Suprapubic skin (tissue), 4 donors: ENCODE results near the gene NUDT4. TPM values are rescaled to one million over a fixed set of nuclear protein-coding genes. Genes with fewer than 3 reads are reported as not detected.
"Not testable (repeated sequence)": the region's sequence is repeated elsewhere in the genome, so short reads cannot be mapped to it uniquely, and the experiment has no call there.

Experiments
- DNase-seq, 2 donors: peaks; one replicate each; pipeline ENCODE4 v3.0.0-alpha.2; 2019; ENCODE audit warnings: low spot score in 2 of 2
- H3K27ac ChIP-seq: fragments of 200-600 bp; sonication (generic); one replicate; pipeline ENCODE4 v1.5.1; 2019
- H3K27me3 ChIP-seq: fragments of 200-600 bp; sonication (generic); one replicate; pipeline ENCODE4 v1.5.1; 2019
- H3K36me3 ChIP-seq: fragments of 200-600 bp; sonication (generic); one replicate; pipeline ENCODE4 v1.5.1; 2019
- H3K4me1 ChIP-seq: fragments of 200-600 bp; sonication (generic); one replicate; pipeline ENCODE4 v1.5.1; 2019
- H3K4me3 ChIP-seq: fragments of 200-600 bp; sonication (generic); one replicate; pipeline ENCODE4 v1.5.1; 2019; ENCODE audit warnings: mild to moderate bottlenecking
- H3K9me3 ChIP-seq: fragments of 200-600 bp; sonication (generic); one replicate; pipeline ENCODE4 v1.5.1; 2019
- EP300 ChIP-seq: sonication (generic); formaldehyde crosslinking; IDR thresholded peaks from one replicate; pipeline ENCODE4 v1.6.1; 2017; ENCODE audit warnings: antibody characterized with exemption
- POLR2A ChIP-seq, 2 donors: fragments of 450-650 bp; IDR thresholded peaks; one replicate each; pipeline ENCODE4 v1.6.1; 2017; ENCODE audit warnings: antibody characterized with exemption in 2 of 2, mild to moderate bottlenecking in 2 of 2, moderate library complexity in 2 of 2
- POLR2AphosphoS5 ChIP-seq, 3 donors: sonication (generic); formaldehyde crosslinking; IDR thresholded peaks; one replicate each; pipeline ENCODE4 v1.6.1; 2017; ENCODE audit warnings: antibody characterized with exemption in 3 of 3
- WGBS: methylation state at CpG from one replicate; pipeline ENCODE4 v1.1.5; 2018; 5-methylcytosine and 5-hydroxymethylcytosine counted together
- total RNA-seq, 4 donors: library from RNA; depleted of rRNA; stranded (reverse); fragments of >200 nt; gene quantifications; one replicate each; pipeline ENCODE4 v1.1.0, GENCODE V29; 2016
- TF ChIP-seq, protein P1 (sequence below), 2 donors: fragments of 200-600 bp in 1 of 2; fragments of 450-650 bp in 1 of 2; sonication (generic) in 1 of 2; IDR thresholded peaks; one replicate each; pipeline ENCODE4 v1.5.1; 2016 to 2019; ENCODE audit warnings: antibody characterized with exemption in 2 of 2, mild to moderate bottlenecking in 1 of 2, moderate library complexity in 1 of 2

NUDT4 gene
- total RNA-seq, 4 donors from 2014 or later: 27.1 to 46.7 (median 34.5) TPM

DNA sequence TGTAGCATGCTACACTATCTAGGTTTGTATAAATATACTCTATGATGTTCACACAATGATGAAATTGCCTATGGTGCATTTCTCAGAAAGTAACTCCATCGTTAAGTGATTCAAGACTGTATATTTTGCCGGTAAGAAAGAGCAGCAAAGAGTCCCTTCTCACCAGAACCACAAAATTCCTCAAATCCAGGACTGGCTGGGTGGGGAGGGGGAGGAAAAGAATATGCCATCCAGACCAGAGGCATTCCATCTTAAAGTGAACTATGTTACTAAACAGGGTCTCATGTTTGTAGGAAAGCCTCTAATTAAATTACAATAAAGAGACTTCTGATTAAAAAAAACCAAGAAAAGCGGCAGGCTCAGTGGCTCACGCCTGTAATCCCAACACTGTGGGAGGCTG is 52.6 kb downstream of the NUDT4 start:
- Histone ChIP-seq H3K36me3 (no peaks in the 10 kb centered on the region), H3K4me1 (peaks cover 61% of the 10 kb centered on the region), H3K27ac (no peak overlapping the region), H3K9me3 (no peaks in the 10 kb centered on the region), H3K27me3 (no peaks in the 10 kb centered on the region), H3K4me3 (no peak overlapping the region)
- whole genome bisulfite sequencing: 77% methylated on average over 4 of the region's 4 CpGs
- no peak for DNase-seq
- TF ChIP-seq, protein P1, sequence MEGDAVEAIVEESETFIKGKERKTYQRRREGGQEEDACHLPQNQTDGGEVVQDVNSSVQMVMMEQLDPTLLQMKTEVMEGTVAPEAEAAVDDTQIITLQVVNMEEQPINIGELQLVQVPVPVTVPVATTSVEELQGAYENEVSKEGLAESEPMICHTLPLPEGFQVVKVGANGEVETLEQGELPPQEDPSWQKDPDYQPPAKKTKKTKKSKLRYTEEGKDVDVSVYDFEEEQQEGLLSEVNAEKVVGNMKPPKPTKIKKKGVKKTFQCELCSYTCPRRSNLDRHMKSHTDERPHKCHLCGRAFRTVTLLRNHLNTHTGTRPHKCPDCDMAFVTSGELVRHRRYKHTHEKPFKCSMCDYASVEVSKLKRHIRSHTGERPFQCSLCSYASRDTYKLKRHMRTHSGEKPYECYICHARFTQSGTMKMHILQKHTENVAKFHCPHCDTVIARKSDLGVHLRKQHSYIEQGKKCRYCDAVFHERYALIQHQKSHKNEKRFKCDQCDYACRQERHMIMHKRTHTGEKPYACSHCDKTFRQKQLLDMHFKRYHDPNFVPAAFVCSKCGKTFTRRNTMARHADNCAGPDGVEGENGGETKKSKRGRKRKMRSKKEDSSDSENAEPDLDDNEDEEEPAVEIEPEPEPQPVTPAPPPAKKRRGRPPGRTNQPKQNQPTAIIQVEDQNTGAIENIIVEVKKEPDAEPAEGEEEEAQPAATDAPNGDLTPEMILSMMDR (IDR thresholded peaks at IDR 0.05): no peak
- TF ChIP-seq POLR2AphosphoS5 (IDR thresholded peaks at IDR 0.05) (no peak), EP300 (no peak), POLR2A (IDR thresholded peaks at IDR 0.05) (no peak)

DNA sequence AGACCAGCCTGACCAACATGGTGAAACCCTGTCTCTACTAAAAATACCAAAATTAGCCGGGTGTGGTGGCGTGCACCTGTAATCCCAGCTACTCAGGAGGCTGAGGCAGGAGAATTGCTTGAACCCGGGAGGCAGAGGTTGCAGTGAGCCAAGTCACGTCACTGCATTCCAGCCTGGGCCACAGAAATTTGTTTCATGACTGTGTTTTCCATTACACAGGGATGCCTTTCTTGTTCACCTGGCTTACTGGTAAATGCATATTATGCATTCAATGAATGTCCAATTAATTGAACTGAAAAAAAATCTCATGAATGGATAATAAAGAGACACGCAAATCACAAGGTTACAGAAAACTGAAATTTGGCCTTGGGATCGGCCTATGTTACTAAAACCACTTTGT is 54.3 kb downstream of the NUDT4 start:
- WGBS: 72% methylated on average over 4 of the region's 6 CpGs
- H3K4me1 ChIP-seq: peaks cover 45% of the 10 kb centered on the region
- not testable (repeated sequence) for H3K27me3 ChIP-seq, H3K9me3 ChIP-seq, DNase-seq, H3K27ac ChIP-seq, H3K4me3 ChIP-seq, H3K36me3 ChIP-seq

DNA sequence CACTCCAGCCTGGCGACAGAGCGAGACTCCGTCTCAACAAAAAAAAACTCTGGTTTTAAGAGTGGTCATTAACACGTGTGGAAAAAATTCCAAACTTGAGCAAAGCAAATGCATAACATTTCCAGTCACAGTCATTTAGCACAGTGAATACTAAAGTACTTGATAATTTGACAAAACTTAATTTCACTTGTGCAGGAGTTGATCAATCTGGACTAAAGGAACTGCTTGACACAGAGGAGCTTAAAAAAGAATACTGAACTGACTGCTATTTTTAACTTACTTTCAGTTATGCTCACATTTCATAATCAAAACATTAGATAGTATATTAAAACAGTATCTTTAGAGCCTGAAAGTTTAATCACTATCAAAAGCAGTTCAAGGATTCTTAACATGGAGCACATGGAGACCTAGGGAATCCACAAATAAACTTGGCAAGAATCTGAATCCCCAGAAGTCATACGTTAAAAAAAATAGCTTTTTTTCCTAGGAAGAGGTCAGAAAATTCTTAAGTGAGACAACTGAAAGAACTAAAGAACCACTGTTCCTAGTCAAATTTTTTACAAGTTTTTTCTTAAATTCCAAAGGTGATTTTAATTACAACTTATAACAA is 56.6 kb downstream of the NUDT4 start:
- WGBS: 54% methylated on average over 5 of the region's 5 CpGs
- H3K4me3 ChIP-seq: no peak overlapping the region
- peaks cover 33% of the 10 kb centered on the region for H3K4me1 ChIP-seq
- no peaks in the 10 kb centered on the region for H3K36me3 ChIP-seq
- H3K9me3 ChIP-seq: no peaks in the 10 kb centered on the region
- TF ChIP-seq, protein P1 (IDR thresholded peaks at IDR 0.05): no peak
- TF ChIP-seq EP300 (no peak), POLR2A (IDR thresholded peaks at IDR 0.05) (no peak), POLR2AphosphoS5 (IDR thresholded peaks at IDR 0.05) (no peak)
- H3K27ac ChIP-seq: no peak overlapping the region
- no peak for DNase-seq
- H3K27me3 ChIP-seq: no peaks in the 10 kb centered on the region

DNA sequence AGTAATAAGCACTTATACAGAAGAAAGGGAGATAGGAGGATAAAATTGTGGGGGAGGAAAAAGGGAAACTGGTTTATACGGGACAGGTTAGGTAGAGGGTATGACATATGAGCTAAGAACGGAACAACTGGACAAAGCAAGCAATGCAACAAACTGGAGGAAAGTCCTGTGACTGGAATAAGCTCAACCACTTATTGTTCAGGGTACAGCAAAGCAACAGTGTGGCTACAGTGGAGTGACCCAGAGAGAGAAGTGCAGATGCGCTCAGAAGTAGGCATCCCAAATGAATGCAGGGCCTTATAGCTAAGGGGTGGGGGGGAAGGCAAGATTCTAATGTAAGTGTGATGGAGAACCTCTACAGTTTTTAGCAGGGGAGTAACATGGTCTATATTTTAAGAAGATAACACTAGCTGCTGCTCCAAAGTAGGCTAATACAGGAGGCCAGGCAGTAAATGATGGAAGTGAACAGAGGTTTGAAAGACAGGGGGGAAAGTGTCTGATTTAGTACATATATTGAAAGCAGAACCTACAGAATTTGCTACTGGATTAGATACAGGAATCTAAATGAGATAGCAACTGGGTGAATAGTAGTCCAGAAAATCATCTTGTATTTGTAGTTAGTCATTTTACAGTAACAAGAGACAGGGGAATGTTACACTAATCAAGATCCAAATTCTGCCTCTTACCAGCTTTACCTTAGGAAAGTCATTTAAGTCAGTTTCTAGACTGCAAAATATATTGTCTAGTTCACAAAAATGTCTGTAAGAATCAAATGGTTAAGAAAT is 60.7 kb downstream of the NUDT4 start:
- no peaks in the 10 kb centered on the region for H3K27me3 ChIP-seq
- TF ChIP-seq EP300 (no peak), POLR2AphosphoS5 (IDR thresholded peaks at IDR 0.05) (no peak), POLR2A (IDR thresholded peaks at IDR 0.05) (no peak)
- TF ChIP-seq, protein P1 (IDR thresholded peaks at IDR 0.05): no peak
- WGBS: 77% methylated on average over 3 of the region's 3 CpGs
- no peaks in the 10 kb centered on the region for H3K36me3 ChIP-seq
- peaks cover 34% of the 10 kb centered on the region for H3K4me1 ChIP-seq
- DNase-seq: no peak
- no peaks in the 10 kb centered on the region for H3K9me3 ChIP-seq
- no peak overlapping the region for H3K4me3 ChIP-seq
- H3K27ac ChIP-seq: no peak overlapping the region

DNA sequence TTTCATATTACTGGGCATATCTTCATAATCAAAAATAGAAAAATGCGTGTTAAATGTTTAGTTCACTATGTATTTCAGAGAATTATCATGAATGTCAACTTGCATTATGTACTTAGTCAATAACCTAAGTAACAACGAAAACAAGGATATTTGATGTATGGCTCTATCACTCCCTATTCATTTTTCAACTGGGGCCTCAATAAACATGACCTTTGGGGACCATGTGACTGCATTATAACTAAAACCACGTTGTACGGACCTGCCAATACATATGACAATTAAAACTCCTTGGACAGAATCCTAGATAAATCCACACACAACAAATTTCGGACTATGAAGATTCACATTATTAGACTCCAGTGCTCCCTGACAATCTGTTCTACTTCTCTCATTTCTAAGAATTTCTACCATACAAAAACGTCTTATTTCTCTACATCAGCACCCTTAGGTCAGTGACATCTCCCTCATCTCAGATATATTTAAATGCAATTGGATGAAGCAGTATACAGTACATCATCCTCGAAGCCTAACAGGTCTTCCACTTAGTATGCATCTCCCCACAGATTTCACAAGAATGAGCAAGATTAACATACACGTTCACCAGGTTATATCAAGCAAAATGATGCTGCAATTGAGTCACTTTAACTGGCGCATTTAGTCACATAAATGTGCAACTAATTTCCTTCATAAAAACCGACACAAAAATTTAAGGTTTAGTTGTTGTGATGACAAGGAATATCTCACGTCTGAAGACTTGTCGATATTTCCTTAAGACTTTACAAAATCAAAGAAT is 62.5 kb downstream of the NUDT4 start:
- Histone ChIP-seq H3K4me1 (peaks cover 31% of the 10 kb centered on the region), H3K4me3 (peak overlapping the region; percentile 99), H3K27me3 (no peaks in the 10 kb centered on the region), H3K27ac (no peak overlapping the region), H3K36me3 (no peaks in the 10 kb centered on the region), H3K9me3 (no peaks in the 10 kb centered on the region)
- no peak for DNase-seq
- TF ChIP-seq, protein P1 (IDR thresholded peaks at IDR 0.05): no peak
- TF ChIP-seq POLR2A (IDR thresholded peaks at IDR 0.05): no peak
- TF ChIP-seq EP300: no peak
- no peak for TF ChIP-seq POLR2AphosphoS5 (IDR thresholded peaks at IDR 0.05)
- WGBS: 17% methylated on average over 12 of the region's 12 CpGs
